NK-92 (cell line): ENCODE data around the gene ERBB4.

Source experiments
- DNase-seq: peaks from one replicate; lab custom pipeline; 2025; ENCODE audit not compliant: unreplicated experiment; lab: John Stamatoyannopoulos, UW

The ERBB4 gene

DNA sequence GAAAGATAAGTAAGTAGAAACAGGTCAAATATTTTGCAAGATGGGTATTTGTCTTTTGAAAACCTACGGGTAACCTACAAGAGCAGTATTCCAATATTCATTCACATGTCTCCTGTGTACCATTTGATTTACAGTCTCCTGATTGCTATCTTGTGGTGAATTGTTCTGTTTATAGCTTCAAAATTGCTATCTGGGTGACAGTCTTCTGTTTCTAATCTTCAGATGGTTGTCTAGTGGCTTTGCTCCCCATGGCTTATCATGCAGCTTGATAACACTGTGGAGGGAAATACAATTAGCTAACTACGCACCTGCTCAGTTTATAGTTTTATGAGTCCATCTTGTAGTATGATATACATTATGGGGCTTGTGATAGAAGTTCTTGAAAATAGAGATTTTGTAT is 1165.4 kb downstream of the ERBB4 start:
- no peak for DNase-seq

DNA sequence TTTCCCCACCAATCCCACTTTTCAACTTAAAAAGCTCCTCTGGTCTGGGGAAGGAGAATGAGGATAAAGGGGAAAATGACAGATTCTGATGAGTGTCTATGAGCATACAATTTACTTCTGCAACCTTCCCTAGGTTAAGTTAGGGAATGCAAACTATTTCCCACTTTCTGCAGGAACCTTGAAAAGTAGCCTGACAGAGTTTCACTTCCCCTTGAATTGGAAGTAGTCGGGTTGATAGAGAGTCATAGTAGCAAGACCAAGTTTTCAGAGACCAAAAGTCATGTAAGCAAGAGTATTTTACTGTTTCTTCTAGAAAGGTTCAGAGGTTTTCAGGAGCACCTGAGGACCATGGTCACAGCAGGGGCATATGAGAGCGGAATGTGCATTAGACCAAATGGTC is 1167.1 kb downstream of the ERBB4 start:
- DNase-seq = no peak

DNA sequence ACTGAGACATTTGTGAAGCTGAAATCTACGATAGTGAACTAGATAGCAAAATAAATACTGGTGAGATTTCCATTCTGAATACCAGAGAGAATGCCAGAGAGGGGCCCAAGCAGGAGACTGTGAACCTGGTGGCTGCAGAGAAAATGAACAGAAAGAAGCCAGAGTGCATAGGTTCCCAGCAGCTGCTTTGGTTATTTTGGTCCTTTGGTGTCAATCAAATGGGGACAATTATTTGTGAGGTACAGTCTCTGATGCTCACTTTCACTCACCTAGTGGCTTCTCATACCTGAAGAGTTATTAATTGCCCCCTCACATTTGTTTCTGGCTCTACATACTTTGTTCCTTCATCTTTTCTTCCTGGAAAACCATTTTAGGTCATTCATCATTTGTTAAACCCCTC is 1170.1 kb downstream of the ERBB4 start:
- no peak for DNase-seq

DNA sequence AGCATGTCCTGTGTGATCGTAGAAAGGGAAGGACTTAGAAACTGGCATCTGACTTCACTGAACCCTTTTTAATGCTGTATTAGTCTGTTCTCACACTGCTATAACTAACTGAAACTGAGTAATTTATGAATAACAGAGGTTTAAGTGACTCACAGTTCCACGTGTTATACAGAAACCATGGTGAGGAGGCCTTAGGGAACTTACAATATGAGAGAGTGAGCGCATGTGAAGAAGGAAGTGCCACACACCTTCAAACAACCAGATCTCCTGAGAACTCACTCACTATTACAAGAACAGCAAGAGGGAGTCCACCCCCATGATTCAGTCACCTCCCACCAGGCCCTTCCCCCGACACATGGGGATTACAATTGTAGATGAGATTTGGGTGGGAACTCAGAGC is 1170.9 kb downstream of the ERBB4 start:
- no peak for DNase-seq

DNA sequence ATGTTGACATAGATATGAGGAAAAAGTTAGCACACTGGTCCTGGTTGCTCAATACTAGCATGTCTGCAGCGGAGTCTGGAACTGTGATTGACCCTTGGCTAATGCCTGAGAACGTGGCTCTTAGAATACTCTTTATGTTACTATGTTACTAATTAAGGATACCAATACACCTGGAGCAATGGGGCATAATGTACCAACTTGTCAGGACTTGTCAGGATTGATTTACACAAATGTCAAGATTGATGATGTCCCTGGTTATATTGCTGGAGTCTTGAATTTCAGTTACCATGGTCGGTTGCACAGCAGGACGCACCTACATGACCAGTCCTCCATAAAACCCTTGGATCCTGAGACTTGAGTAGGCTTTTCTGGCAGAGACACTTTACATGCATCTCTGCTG is 1171.3 kb downstream of the ERBB4 start:
- no peak for DNase-seq

DNA sequence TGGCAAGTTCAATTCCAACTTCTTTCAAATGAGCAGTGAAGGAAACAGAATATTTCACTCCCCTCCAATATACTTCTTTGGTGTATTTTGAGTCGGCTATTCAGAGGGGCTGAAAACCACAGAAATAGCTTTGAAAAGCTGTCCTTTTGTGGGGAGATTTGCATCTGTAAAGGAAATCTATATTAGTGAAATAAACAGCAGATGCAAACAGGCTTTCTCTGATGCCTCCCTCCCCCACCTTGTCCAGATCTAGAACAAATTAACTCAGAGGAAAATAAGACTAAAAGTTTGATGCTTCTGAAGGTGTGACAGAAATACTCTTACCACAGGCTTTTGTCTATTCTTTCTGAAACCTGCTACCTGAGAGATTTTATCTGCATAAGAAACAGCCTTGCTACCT is 1173.7 kb downstream of the ERBB4 start:
- no peak for DNase-seq

DNA sequence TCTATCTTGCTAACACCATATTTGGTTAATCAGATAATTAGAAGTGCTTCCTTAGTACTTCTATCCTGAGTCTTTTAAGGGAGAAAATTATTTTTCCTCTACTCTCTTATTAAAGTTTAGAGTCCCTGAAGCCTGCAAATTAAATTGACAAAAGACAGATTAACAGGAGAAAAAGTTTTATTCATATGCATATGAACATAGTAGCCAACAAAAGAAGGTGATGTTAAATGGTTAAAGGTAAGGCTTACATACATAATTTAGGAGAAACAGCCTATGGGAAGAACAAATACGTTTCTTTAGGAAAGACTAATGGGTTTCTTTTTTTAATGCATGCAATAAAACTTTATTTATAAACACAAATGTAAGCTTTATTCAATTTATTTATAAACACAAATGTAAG is 1177.2 kb downstream of the ERBB4 start:
- no peak for DNase-seq

DNA sequence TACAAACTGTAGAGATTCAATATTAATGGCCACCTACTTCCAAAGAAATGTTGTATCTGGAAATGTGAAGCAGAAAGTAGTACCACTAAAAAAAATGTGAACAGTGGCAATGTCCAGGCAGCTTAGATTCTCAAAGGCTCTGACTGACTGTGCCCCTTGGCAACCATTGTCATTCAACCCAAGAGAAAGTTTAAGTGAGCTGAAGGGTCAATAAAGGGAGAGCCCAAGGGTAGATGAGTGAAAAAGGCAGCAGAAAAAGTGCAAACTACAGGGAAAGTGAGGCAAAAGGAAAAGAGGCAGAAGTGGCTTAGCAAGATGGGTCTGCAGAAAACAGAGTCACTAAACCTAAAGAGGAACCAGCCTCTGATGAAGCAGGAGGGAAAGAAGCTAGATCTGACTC is 1179.3 kb downstream of the ERBB4 start:
- DNase-seq = no peak

DNA sequence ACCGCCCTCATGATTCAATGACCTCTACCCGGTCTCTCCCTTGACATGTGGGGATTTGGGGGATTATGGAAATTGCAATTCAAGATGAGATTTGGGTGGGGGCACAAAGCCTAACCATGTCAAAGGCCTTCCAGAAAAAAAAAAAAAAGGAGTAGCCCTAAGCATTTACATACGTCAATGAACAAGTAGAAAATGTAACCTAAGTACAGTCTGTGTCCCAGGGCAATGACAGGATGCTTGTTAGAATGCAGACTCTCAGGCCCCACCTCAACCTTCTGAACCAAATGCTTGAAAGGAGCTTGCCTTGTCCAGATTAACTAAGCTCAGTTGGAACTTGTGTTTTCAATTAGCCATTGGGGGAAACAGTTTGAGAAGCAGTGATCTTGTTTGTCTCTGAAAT is 1180.1 kb downstream of the ERBB4 start:
- no peak for DNase-seq

DNA sequence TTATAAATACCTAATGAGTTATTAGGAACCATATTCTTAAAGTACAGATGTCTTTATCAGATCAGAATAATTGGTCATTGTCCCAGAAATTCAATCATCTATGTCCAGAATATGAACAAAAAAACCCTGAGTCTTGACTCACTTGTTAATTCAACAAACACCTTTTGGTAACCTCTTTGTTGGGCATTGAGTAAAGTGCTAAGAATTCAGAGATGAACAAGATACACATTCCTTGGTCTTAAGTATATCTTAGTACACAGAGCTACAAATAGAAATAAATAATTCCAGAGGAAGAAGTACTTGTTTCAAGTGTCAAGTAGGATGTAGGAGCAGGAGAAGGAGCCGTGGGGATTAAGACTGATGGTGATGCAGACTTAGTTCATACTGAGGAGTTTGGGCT is 1184.1 kb downstream of the ERBB4 start:
- DNase-seq = no peak

DNA sequence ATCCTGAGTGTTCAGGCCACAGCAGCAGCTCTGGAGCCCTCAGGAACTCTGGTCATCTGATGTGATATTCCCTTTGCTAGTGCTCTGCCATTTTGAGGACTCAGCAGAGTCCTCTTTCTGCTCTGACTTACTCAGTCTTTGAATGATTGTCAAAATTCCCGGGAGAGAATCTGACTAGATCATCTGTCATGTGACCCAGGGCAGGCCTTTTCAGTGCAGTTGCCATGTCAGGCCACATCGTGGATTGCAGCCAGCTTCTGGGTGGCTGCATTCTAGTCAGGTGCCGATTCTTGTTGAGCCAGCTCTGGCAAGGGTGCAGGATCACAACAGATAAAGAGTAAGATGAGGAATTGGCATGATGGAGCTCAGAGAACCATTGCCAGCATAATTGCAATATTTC is 1186.6 kb downstream of the ERBB4 start:
- DNase-seq = no peak

DNA sequence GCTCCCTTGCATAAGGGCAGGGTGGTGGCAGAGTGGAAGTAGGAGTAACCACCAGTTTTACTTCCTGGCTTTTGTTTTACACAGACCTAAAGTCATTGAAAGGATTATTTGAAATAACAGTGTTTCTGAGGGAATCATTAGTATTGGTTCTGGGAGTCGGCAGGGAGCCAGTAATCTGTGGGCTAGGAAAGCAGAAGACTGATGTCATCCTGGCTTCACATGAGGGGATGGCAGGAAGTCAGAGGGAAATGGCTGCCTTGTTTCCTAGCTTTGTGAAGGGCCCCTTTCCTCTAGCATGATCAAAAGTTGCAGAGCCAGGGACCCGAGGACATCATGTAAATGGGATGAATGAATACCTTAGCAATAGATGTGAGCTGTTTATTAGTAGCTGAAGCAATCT is 1189.6 kb downstream of the ERBB4 start:
- no peak for DNase-seq

DNA sequence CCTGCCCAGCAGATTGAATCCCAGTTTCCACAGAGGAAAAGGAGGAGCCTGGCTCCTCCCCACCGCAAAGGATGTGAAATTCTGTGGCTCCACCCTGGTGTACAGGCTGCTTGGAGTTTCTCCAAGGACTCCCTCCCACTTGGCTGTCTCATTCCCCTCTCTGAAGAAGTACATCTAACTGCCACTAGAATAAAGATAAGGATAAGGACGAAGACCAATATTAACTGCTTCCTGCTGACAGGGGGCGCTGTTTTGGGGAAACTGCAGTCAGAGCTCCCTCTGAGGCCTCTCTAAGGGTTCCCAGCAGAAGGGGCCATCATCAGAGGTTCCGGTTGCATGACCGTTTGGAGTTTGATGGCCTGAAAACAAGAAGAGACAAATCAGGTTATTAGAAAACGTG is 1191.3 kb downstream of the ERBB4 start:
- no peak for DNase-seq

DNA sequence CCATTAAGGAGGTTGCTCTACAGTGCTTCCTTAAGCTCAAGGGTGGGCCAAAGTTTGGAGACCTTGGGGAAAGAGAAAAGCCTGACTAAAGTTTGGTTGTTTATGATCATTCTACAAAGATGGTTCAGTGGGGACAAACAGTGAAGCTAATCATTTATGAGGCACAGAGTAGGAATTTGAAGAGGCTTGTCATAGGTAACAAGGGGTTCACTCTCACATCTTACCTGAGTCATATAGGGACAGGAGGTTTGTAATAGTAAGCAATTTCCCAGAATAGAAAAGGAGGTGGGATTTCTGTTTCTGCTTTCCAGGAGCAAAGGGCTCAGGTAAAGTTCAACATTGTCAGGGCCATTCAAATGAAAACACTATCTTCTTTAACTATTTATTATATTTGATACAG is 1194.3 kb downstream of the ERBB4 start:
- no peak for DNase-seq

DNA sequence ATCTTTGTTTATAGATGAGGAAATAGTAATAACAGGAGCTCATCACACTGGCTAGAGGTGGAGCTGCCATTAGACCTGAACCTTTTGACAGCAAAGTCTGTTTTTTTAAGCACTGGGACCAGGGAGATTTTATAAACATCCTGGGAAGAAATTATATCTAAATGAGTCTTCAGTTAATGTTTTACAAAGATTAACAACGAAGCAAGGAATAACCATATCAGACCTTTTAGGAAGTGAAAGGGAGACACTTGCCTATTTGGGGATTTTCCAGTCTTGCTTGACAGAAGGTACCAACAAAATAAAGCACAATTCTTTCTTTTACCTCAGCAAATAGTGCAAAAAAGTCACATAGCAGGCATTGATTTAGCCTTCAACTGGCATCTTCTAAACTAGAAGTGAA is 1205.2 kb downstream of the ERBB4 start:
- no peak for DNase-seq

DNA sequence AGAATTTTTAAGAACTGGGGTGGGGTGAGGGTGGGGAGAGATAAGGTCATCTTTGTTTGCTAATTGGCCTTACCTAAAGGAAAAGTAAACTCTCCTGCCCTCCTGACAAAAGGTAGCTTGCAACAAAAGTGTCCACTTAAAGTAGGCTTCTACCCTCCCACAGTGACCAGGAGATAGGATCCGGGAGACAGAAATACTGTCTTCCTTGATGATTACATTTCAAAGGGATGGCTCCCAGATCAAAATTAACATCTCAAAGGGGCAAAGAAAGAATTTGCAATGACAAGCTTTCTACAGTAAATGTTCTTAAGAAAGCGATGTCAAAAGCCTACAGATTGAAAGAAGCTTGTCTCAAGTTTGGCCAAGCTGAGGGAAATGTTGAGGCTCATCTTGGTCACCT is 1206.9 kb downstream of the ERBB4 start:
- no peak for DNase-seq

DNA sequence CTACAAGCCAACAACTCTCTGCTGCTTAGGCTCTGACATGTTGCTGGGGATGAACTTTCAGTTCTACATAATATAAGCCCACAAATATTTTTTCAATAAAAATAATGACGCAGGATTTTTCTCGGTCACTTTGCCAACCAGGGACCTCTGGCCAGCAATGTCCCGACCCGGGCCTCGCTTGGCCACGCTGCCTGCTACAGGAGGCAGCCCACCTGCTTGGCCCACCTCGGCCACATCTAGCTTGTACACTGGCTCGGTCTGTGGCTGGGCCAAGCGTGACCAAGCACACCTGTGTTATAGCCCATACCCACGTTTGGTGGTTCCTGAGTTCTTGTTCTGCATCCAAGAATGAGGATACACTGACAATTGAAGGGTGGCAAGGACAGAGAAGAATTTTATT is 1208.7 kb downstream of the ERBB4 start:
- DNase-seq = no peak

DNA sequence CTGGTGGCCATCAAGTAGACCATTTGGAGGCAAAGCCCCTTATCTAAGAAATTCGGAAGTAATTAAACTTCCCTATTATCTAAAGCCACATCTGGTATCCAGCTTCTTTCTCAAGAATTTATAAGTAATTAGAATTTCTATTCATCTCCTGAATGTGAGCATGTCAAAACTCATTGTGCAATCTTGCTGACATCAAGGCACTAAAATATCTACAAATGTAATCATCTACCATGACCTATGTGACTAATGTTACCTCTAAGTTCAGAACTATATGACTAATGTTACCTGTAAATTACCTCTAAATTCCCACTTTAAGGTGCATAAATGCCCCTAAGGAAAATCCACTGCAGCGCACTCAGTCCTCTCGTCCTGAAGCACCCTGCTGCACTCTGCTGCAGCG is 1209.2 kb downstream of the ERBB4 start:
- no peak for DNase-seq

DNA sequence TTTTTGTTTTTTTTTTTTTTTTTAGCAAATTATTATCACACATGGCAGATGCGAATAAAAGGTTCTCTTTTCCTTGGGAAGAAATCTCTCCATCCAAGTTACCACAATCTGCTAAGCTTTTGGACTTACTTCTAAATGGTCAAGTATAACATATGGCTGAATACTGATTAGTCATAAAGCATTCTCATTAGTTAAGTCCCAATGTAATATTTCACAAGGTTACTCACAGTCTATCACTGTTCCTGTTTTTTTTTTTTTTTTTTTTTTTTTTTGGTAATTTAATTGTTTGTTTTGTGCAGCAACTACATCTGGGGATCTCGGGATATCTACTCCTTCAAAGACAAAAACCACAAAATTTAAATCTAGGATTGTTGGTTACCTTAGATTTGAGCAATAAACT is 1210.5 kb downstream of the ERBB4 start:
- DNase-seq = no peak
